GM23338 (cell line): ENCODE measurements around the gene CHD5. TPM values are rescaled to one million over a fixed set of nuclear protein-coding genes. Genes with fewer than 3 reads are reported as not detected.

Experiments used
- ATAC-seq: fragments of 200-7000 bp; cut with Tn5 transposase; 3 replicates; pipeline ENCODE4 v1.9.1; 2020
- DNase-seq: peaks from one replicate; pipeline ENCODE4 v3.0.0-alpha.2; 2015; ENCODE audit warnings: low spot score
- H2AFZ ChIP-seq: fragments of 200-600 bp; sonication (generic); 2 replicates; pipeline ENCODE4 v1.8.0; 2016; ENCODE audit warnings: antibody characterized with exemption, mild to moderate bottlenecking, moderate library complexity
- H3F3A ChIP-seq: fragments of 200-600 bp; sonication (generic); replicated peaks from 2 replicates; pipeline ENCODE4 v1.8.0; 2017; ENCODE audit warnings: antibody characterized with exemption, mixed run types, low read depth
- H3K27ac ChIP-seq: fragments of 200-600 bp; sonication (generic); 2 replicates; pipeline ENCODE4 v1.6.1; 2016; ENCODE audit warnings: low read depth
- H3K27me3 ChIP-seq: fragments of 200-600 bp; sonication (generic); 2 replicates; pipeline ENCODE4 v1.8.0; 2016; ENCODE audit warnings: mild to moderate bottlenecking, mixed run types, moderate library complexity; ENCODE audit not compliant: insufficient read depth
- H3K36me3 ChIP-seq: fragments of 200-600 bp; sonication (generic); 2 replicates; pipeline ENCODE4 v1.8.0; 2016; ENCODE audit warnings: mild to moderate bottlenecking; ENCODE audit not compliant: insufficient read depth
- H3K4me1 ChIP-seq: fragments of 200-600 bp; sonication (generic); 2 replicates; pipeline ENCODE4 v1.8.0; 2016; ENCODE audit warnings: mild to moderate bottlenecking, moderate library complexity; ENCODE audit not compliant: insufficient read depth
- H3K4me2 ChIP-seq: fragments of 200-600 bp; sonication (generic); 2 replicates; pipeline ENCODE4 v1.7.1; 2017; ENCODE audit warnings: mixed run types
- H3K4me3 ChIP-seq: fragments of 200-600 bp; sonication (generic); 2 replicates; pipeline ENCODE4 v1.6.1; 2016; ENCODE audit warnings: mixed run types
- H3K79me2 ChIP-seq: fragments of 200-600 bp; sonication (generic); replicated peaks from 2 replicates; pipeline ENCODE4 v1.8.0; 2017; ENCODE audit warnings: mild to moderate bottlenecking; ENCODE audit not compliant: insufficient read depth
- H3K9me2 ChIP-seq: fragments of 200-600 bp; sonication (generic); 2 replicates; pipeline ENCODE4 v1.8.0; 2017; ENCODE audit not compliant: insufficient read depth
- H4K20me1 ChIP-seq: fragments of 200-600 bp; sonication (generic); replicated peaks from 2 replicates; pipeline ENCODE4 v1.8.0; 2017; ENCODE audit warnings: mild to moderate bottlenecking; ENCODE audit not compliant: insufficient read depth
- H3K27ac Mint-ChIP-seq: 2 replicates; pipeline ENCODE4 v1.8.0; 2020; ENCODE audit warnings: inconsistent platforms, mild to moderate bottlenecking, moderate library complexity, mixed read lengths
- H3K27me3 Mint-ChIP-seq: 3 replicates; pipeline ENCODE4 v1.8.0; 2022; ENCODE audit warnings: low read depth, mild to moderate bottlenecking, moderate library complexity, mixed read lengths, inconsistent platforms; ENCODE audit not compliant: insufficient read depth, poor library complexity
- H3K36me3 Mint-ChIP-seq: 3 replicates; pipeline ENCODE4 v1.8.0; 2021; ENCODE audit warnings: low read depth, mild to moderate bottlenecking, inconsistent platforms, moderate library complexity, mixed read lengths
- H3K4me1 Mint-ChIP-seq: 3 replicates; pipeline ENCODE4 v1.8.0; 2020; ENCODE audit warnings: mild to moderate bottlenecking, inconsistent platforms, mixed read lengths
- H3K4me3 Mint-ChIP-seq: 3 replicates; pipeline ENCODE4 v1.8.0; 2021; ENCODE audit warnings: moderate library complexity, mild to moderate bottlenecking, inconsistent platforms, mixed read lengths
- H3K9me3 Mint-ChIP-seq: 3 replicates; pipeline ENCODE4 v1.8.0; 2020; ENCODE audit warnings: moderate library complexity, mild to moderate bottlenecking, inconsistent platforms, mixed read lengths
- EZH2 ChIP-seq: fragments of 200-600 bp; sonication (generic); IDR thresholded peaks from one replicate; pipeline ENCODE4 v1.8.0; 2017; ENCODE audit warnings: antibody characterized with exemption, mild to moderate bottlenecking, low read depth; ENCODE audit not compliant: unreplicated experiment
- EZH2phosphoT487 ChIP-seq: fragments of 200-600 bp; sonication (generic); IDR thresholded peaks from one replicate; pipeline ENCODE4 v1.8.1; 2018; ENCODE audit warnings: antibody characterized with exemption; ENCODE audit not compliant: unreplicated experiment
- JUNB ChIP-seq: IDR thresholded peaks from one replicate; pipeline ENCODE4 v1.6.1; 2016; ENCODE audit warnings: antibody characterized with exemption; ENCODE audit not compliant: unreplicated experiment
- NANOG ChIP-seq: IDR thresholded peaks from 2 replicates; pipeline ENCODE4 v1.6.1; 2016; ENCODE audit warnings: antibody characterized with exemption, borderline replicate concordance
- POLR2AphosphoS5 ChIP-seq: IDR thresholded peaks from 2 replicates; pipeline ENCODE4 v1.6.1; 2016; ENCODE audit warnings: antibody characterized with exemption, low read depth
- STAT1 ChIP-seq: IDR thresholded peaks from one replicate; pipeline ENCODE4 v1.6.1; 2016; ENCODE audit warnings: antibody characterized with exemption; ENCODE audit not compliant: unreplicated experiment
- ZNF114 ChIP-seq: fragments of 250-450 bp; sonication (Bioruptor Pico); IDR thresholded peaks from 2 replicates; pipeline ENCODE4 v1.5.0; 2020; ENCODE audit warnings: mild to moderate bottlenecking, moderate library complexity
- polyA plus RNA-seq: library from polyadenylated mRNA; unstranded; fragments of >200 nt; fragmentation: Nextera tagmentation; extraction: Ambion mirVana; gene quantifications from 2 replicates; pipeline ENCODE4 v1.2.1, GENCODE V29; 2016
- total RNA-seq: library from RNA; depleted of rRNA; stranded (reverse); fragments of >200 nt; shearing (Covaris generic); gene quantifications from 2 replicates; pipeline ENCODE4 v1.2.3, GENCODE V29; 2014
- TF ChIP-seq, protein P1 (sequence below), 2 experiments: fragments of 200-600 bp in 1 of 2; sonication (generic) in 1 of 2; conservative IDR thresholded peaks; 2 replicates each; pipeline versions ENCODE4 v1.5.1 to v1.6.1; 2016 to 2017; ENCODE audit warnings: antibody characterized with exemption in 2 of 2, low read depth in 2 of 2, mild to moderate bottlenecking in 2 of 2, moderate library complexity in 1 of 2

The CHD5 gene
- total and polyA plus RNA-seq, 2 experiments from 2014 or later = 0.32 to 1.0 TPM

DNA sequence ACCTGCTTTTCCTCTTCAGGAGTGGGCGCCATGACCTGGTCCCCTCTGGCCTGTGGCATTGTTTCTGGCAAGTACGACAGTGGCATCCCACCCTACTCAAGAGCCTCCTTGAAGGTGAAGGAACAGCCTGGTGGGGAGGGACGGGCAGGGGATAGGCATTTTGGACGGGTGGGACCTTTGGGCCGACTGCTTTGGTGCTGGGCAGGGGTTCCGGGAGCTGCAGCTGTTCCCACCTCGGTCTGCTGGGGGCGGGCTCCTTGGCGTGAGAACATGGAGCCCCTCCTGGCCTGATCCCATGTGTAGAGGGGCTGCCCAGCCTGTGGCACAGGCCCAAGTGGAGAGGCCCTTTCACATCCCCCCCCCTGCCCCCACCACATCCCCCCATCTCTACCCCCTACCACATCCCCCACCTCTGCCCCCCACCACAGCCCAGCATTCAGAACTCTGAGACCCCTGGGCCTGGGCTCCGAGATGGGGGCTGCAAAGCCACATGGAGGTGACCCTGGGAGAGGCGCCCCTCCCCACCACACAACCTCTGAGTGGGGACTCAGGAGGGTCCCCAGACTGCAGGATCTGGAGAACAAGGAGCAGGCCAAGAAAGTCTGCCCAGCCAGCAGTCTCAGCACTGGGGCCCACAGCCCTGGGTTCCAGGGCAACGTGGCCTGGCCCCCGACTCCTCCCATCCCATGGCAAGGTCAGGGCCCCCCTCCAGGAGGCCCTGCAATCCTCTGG is 84.4 kb downstream of the CHD5 start:
- no peak overlapping the region for H3K27ac Mint-ChIP-seq
- H3K4me1 Mint-ChIP-seq = no peaks in the 10 kb centered on the region; the same call in 2 of the 3 replicates

DNA sequence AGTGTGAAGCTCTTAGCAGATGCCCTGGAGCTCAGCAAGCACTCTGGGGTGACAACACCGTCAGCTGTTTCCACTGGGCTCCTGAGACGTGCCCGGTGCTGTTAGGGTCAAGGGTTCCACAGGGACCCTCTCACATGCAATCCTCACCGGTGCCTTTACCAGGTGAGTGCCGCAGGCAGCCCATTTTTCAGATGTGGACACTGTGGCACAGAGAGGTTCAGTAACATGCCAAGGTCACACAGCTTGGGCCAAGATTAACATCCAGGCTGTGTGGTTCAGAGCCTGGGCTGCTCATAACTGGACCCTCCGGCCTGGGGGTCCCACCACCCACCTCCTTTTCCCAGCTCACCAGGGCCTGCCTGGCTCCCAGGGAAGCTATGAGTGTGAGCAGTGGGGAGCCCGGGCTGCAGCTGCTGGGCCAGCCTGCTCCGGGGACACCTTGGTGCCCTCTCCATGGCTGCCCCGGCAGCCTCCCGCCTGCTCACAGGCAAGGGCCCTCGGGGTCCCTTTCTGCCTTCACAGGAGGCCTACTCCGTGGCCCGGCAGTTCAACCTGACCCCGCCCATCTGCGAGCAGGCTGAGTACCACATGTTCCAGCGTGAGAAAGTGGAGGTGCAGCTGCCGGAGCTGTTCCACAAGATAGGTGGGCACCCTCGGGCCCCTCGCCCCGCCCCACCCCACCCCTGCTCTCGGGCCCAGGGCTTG is 85.2 kb downstream of the CHD5 start:
- peaks cover 3% of the 10 kb centered on the region for H3K27me3 Mint-ChIP-seq
- no peak for DNase-seq
- H3K36me3 ChIP-seq = no peaks in the 10 kb centered on the region
- H3K9me2 ChIP-seq = no peaks in the 10 kb centered on the region
- no peak overlapping the region for H3K27ac Mint-ChIP-seq
- no peaks in the 10 kb centered on the region for H3F3A ChIP-seq
- H4K20me1 ChIP-seq = no peaks in the 10 kb centered on the region
- H3K27me3 ChIP-seq = no peaks in the 10 kb centered on the region
- no peaks in the 10 kb centered on the region; the same call in 2 of the 3 replicates for H3K9me3 Mint-ChIP-seq
- H3K4me1 Mint-ChIP-seq = no peaks in the 10 kb centered on the region; the same call in 2 of the 3 replicates
- H3K4me3 Mint-ChIP-seq = no peak overlapping the region
- no peaks in the 10 kb centered on the region for H3K36me3 Mint-ChIP-seq
- no peak for ATAC-seq
- H3K4me1 ChIP-seq = no peaks in the 10 kb centered on the region
- H3K4me3 ChIP-seq = no peak overlapping the region
- H3K27ac ChIP-seq = no peak overlapping the region
- no peak overlapping the region for H3K4me2 ChIP-seq
- no peaks in the 10 kb centered on the region for H3K79me2 ChIP-seq
- H2AFZ ChIP-seq = no peak overlapping the region
- TF ChIP-seq STAT1 (no peak), POLR2AphosphoS5 (no peak), NANOG (no peak), JUNB (no peak), ZNF114 (no peak), EZH2phosphoT487 (no peak)
- TF ChIP-seq, protein P1, sequence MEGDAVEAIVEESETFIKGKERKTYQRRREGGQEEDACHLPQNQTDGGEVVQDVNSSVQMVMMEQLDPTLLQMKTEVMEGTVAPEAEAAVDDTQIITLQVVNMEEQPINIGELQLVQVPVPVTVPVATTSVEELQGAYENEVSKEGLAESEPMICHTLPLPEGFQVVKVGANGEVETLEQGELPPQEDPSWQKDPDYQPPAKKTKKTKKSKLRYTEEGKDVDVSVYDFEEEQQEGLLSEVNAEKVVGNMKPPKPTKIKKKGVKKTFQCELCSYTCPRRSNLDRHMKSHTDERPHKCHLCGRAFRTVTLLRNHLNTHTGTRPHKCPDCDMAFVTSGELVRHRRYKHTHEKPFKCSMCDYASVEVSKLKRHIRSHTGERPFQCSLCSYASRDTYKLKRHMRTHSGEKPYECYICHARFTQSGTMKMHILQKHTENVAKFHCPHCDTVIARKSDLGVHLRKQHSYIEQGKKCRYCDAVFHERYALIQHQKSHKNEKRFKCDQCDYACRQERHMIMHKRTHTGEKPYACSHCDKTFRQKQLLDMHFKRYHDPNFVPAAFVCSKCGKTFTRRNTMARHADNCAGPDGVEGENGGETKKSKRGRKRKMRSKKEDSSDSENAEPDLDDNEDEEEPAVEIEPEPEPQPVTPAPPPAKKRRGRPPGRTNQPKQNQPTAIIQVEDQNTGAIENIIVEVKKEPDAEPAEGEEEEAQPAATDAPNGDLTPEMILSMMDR (conservative IDR thresholded peaks at IDR 0.05; ENCODE audit: low read depth in 2 of 2) = no peak

More for the DNA sequence above, 84.4 kb downstream of the CHD5 start:
- no peak overlapping the region for H3K27ac ChIP-seq
- H3F3A ChIP-seq = no peaks in the 10 kb centered on the region
- H3K36me3 ChIP-seq = no peaks in the 10 kb centered on the region
- no peaks in the 10 kb centered on the region for H3K36me3 Mint-ChIP-seq
- no peaks in the 10 kb centered on the region for H3K79me2 ChIP-seq
- DNase-seq (no peak), ATAC-seq (no peak; the same call in 2 of the 3 replicates)
- H3K9me3 Mint-ChIP-seq = no peaks in the 10 kb centered on the region; the same call in 2 of the 3 replicates
- no peak overlapping the region for H3K4me3 ChIP-seq
- H3K4me3 Mint-ChIP-seq = no peak overlapping the region
- no peak overlapping the region for H2AFZ ChIP-seq
- no peaks in the 10 kb centered on the region for H3K9me2 ChIP-seq
- TF ChIP-seq, protein P1 (conservative IDR thresholded peaks at IDR 0.05; ENCODE audit: low read depth in 2 of 2) = peak in 1 of 2 experiments; percentile 36; a peak in 1 of 4 replicates
- TF ChIP-seq POLR2AphosphoS5 = no peak
- no peak for TF ChIP-seq JUNB
- no peak for TF ChIP-seq EZH2
- no peaks in the 10 kb centered on the region for H3K4me1 ChIP-seq
- no peaks in the 10 kb centered on the region for H3K27me3 ChIP-seq
- no peaks in the 10 kb centered on the region for H4K20me1 ChIP-seq
- peaks cover 3% of the 10 kb centered on the region for H3K27me3 Mint-ChIP-seq
- no peak overlapping the region for H3K4me2 ChIP-seq
